ENCODE data around the gene MRAP2.
"Not testable (repeated sequence)": the region's sequence is repeated elsewhere in the genome, so short reads cannot be mapped to it uniquely, and the experiment has no call there.

MRAP2 gene

DNA sequence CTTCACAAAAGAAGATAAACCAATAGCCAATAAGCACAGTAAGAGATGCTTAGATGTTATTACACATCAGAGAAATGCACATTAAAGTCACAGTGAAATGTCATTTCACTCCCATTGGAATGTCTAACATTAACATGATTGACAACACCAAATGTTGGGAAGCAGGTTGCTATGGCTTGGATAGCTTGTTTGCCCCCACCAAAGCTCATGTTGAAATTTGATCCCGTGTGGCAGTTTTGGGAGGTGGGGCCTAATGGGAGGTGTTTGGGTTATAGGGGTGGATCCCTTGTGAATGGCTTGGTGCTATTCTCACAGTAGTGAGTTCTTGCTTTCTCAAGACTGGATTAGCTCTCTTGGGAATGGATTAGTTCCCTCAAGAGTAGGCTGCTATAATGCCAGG lies 44.8 kb downstream of the MRAP2 start:
- no peak for DNase-seq

DNA sequence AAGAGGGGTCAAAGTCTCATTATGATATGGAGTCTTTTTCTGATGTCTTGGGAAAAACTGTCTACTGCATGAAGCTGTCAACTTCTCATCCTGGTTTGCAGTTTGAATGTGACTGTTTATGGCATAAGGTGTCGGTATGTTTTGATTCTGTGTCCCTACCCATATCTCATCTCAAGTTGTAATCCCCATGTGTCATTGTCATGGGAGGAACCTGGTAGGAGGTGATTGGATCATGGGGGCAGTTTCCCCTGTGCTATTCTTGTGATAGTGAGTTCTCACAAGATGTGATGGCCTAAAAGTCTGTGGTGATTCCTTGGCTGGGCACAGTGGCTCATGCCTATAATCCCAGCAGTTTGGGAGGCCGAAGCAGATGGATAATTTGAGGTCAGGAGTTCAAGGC lies 47.6 kb downstream of the MRAP2 start:
- no peak for DNase-seq

DNA sequence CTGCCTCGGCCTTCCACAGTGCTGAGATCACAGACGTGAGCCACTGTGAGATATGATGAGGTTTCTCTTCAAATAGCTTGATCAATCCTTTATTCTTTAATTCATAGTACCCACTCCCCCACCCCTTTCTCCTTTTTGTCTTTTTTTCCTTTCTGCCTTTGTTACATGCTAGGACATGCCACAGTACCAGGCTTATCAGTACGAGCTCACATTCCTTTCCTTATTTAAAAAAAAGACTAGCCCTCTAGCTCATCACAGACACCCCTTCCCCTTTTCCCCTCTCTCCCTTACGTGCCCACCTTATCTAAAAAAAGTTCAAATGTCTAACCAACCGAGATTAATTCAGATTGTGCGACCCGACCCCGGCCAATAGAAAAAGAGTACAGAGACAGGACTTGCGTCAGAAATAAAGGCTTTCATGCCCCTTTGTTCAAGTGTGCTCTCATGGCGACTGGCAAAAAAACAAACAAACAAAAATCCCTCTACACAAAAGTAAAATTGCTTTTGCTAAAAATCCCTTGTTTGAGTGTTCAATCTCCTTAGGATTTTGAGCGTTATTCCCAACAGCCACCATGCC lies 49.2 kb downstream of the MRAP2 start:
- DNase-seq: no peak

DNA sequence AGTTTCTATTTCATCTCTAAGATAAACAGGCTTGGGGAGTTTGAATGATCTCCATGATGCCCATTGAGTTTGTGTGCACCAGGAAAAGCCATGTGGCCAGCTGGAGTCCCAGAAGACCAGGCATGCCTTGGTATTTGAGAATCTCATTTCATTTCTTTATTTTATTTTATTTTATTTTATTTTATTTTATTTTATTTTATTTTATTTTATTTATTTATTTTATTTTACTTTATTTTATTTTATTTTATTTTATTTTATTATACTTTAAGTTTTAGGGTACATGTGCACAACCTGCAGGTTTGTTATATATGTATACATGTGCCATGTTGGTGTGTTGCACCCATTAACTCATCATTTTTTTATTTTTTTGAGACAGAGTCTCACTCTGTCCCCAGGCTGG lies 51.1 kb downstream of the MRAP2 start:
- not testable (repeated sequence) for DNase-seq

DNA sequence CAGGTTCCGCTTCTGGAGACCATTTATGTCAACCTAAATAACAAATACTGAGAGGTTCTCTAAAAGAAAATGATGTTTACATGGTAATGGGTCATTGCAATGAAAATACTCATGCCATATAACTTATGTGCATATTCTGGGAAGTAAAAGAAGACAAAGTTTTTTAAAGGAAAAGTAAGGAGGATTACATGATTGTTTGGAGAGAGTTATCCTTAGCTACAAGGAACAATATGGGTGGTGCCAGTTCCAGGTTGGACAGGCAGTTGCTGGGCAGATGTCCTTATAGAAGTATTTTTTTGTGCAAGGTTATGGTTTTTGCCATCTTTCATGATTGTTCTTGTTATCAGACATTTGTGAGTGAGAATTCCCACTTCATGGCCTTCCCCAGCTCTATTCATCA lies 52.5 kb downstream of the MRAP2 start:
- DNase-seq: no peak

DNA sequence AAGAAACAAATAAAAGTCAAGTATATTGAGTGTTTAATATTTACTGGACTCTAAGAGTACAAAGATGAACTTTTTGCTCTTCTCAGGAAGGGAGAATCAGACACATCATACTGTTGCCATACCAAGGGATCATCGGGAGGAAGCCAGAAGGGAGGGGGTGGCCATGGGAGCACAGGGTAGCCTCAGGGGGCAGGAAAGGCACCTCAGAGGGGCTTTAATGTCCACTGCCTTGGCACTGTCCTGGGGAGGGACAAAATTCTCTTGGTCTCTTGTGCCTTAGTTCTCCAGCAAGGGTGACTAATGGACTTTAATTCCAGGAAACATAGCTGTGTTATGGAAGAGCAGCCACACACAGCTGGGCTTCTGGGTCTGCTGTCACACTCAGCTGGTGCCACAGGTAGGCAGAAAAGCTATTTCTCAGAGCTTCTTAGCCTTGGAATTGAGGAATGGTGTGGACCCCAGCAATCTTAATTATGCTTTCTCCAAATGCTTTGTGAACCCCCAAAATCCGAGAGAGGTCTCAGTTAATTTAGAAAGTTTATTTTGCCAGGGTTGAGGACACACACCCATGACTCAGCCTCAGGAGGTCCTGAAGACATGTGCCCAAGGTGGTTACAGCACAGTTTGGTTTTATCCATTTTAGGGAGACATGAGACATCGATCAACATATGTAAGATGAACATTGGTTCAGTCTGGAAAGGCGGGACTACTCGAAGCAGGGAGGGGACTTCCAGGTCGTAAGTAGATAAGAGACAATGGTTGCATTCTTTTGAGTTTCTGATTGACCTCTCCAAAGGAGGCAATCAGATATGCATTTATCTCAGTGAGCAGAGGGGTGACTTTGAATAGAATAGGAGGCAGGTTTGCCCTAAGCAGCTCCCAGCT lies 53.2 kb downstream of the MRAP2 start:
- DNase-seq: no peak

DNA sequence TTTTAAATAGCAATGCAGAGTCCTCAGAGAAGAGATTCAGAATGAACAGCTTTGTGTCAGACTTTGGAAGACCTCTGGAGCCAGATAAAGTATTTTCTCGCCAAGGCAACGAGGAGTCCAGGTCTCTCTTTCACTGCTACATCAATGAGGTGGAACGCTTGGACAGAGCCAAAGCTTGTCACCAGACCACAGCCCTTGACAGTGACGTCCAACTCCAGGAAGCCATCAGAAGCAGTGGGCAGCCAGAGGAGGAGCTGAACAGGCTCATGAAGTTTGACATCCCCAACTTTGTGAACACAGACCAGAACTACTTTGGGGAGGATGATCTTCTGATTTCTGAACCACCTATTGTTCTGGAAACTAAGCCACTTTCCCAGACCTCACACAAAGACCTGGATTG lies 55.5 kb downstream of the MRAP2 start:
- no peak for DNase-seq

DNA sequence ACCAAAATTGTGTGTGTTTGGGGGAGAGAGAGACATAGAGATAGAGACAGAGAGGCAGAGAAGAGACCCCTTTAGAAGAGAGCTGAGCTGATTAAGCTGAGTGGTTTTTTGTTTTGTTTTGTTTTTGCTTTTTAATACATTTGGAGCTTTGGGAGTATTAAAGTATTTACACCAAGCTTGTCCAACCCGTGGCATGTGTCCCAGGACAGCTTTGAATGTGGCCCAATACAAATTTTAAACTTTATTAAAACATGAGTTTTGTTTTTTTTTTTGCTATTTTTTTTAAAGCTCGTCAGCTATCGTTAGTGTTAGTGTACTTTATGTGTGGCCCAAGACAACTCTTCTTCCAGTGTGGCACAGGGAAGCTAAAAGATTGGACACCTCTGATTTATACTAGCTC lies 56.0 kb downstream of the MRAP2 start:
- DNase-seq: no peak

DNA sequence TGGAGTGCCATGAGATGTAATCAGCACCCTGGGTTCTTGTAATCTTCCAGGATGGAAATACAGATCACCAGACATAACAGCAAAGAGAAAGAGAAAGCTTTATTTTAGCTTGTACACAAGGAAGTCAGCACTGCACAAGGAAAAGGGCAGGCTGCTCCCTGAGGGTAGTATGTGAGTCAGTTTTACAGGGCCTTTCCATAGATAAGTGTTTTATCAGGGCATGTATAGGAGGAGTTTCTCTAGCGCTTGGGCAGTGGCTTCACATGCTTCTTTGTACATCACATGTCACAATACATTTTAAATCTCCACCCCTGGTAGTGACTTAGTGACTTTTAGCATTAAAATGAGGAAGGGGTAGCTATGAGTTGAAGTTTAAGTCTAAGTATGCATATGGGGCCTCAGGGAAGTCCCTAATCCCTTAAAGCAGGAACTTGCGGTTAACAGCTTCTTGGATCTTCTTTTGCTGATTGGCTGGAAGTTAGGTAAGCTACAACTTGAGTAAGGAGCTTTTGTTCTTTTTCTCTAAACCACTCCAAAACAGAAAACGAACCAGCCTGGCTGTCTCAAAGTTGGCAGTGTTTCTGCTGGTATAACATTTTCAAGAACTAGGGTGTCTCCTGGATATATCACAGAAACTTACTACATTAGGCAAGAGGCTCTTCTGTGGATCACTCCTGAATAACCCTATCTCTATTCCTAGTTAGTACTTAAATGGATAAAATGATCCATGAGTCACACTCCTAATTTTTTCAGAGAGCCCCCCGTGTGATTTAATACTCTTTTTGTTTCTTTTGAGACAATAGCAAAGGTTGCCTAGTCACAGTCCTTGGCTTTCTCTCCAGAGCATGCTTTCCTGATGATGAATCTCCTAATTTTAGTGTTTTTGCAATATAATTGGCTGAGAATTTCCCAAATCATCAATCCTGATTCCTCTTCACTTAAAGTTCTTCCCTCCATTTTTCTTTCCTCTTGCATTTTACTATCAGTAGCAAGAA lies 60.2 kb downstream of the MRAP2 start:
- no peak for DNase-seq

DNA sequence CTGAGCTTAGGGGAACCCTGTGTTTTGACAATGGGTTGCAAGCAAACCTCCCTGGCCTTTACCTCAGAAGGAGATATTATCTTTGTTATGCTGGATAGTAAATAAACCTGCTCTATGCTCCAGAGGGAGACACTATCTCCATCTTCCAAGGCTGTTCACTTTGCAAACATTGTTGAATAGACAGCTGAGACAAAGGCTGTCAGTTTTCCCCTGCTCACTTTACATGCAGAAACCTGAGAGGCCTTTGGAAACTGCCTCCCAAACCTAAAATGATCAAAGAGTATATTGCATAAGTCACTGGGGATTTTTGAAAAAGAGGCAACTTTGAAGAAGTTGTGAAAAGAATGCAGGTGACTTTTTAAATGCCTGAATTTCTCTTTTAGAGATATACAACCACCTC lies 61.6 kb downstream of the MRAP2 start:
- no peak for DNase-seq

DNA sequence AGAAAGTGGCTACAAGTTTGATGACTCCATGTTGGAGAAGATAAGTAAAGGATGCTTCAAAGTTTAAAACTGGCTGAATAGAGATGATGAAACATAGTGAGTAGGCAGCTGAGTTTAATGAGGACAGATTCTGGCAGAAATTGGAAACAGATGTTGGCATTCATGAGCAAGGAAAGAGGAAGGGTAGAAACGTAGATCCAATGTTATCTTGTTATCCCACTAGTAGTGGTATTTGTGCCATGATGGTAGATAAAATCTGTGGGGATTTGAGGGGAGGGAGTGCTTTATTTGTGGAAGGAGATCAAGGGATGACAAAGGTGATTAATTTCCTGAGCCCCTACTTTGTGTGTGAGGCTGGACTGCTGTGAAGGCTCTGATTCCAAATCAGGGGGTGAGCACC lies 69.5 kb downstream of the MRAP2 start:
- DNase-seq: no peak

DNA sequence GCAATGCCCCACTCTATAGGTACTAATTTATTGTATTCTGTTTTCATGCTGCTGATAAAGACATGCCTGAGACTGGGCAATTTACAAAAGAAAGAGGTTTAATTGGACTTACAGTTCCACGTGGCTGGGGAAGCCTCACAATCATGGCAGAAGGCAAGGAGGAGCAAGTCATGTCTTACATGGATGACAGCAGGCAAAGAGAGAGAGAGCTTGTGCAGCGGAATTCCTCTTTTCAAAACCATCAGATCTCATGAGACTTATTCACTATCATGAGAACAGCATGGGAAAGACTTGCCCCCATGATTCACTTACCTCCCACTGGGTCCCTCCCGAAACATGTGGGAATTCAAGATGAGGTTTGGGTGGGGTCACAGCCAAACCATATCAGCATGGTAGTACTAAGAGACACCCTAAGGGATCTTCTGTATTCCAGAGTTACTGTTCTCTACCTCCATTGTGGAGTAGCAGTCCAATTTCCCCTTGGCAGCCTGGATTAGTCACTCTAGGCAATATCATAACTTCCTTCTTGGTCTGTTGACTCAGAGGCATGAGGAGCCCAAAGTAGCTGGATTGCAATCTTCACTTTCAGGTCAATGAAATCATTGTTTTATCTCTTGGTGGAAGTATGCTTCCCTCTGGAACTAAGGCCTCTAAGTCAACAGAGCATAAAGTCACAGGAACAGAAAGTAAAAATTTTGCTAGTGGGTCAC lies 71.8 kb downstream of the MRAP2 start:
- DNase-seq: not testable (repeated sequence)

DNA sequence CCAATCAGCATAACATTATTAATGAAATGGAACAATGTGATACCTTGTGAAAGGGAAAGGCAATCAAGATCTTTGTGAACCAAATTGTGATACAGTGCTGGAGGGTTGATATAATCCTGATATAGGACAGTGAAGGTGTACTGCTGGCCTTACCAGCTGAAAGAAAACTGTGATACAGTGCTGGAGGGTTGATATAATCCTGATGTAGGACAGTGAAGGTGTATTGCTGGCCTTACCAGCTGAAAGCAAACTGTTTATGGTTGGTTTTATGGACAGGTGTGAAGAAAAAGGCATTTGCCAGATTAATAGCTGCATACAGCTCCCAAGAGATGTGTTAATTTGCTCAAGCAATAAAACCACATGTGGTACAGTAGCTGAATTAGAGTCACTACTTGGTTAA lies 73.9 kb downstream of the MRAP2 start:
- no peak for DNase-seq

DNA sequence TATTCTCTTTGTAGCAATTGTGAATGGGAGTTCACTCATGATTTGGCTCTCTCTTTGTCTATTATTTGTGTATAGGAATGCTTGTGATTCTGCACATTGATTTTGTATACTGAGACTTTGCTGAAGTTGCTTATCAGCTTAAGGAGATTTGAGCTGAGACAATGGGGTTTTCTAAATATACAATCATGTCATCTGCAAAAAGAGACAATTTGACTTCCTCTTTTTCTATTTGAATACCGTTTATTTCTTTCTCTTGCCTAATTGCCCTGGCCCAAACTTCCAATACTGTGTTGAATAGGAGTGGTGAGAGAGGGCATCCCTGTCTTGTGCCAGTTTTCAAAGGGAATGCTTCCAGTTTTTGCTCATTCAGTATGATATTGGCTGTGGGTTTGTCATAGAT lies 77.8 kb downstream of the MRAP2 start:
- not testable (repeated sequence) for DNase-seq

DNA sequence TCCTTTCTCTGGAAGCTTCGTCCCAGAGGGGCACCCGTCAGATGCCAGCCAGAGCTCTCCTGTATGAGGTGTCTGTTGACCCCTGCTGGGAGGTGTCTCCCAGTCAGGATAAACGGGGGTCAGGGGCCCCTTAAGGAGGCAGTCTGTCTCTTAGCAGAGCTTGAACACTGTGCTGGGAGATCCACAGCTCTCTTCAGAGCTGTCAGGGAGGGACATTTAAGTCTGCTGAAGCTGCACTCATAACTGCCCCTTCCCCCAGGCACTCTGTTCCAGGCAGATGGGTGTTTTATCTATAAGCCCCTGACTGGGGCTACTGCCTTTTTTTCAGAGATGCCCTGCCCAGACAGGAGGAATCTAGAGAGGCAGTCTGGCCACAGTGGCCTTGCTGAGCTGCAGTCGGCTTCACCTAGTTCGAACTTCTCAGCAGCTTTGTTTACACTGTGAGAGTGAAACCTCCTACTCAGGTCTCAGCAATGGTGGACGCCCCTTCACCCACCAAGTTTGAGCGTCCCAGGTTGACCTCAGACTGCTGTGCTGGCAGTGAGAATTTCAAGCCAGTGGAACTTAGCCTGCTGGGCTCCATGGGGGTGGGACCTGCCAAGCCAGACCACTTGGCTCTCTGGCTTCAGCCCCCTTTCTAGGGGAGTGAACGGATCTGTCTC lies 81.5 kb downstream of the MRAP2 start:
- DNase-seq: not testable (repeated sequence)

DNA sequence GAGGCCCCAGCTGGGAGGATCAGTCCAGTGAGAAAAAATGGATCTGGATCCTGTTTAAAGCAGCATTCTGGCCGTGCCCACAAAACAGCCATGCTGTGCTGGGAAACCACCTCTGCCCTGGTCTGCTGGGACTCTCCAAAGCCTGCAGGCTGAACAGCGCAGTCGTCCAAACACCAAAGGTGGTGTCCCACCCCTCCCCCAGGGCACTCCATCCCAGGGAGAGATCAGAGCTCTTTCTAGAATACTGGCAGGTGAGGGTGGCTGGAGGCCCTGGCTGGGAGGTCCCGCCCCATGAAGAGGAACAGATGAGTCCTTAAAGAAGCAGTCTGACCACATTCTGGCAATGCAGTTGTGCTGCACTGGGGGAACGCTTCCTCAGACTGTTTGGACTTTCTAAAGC lies 84.6 kb downstream of the MRAP2 start:
- no peak for DNase-seq

DNA sequence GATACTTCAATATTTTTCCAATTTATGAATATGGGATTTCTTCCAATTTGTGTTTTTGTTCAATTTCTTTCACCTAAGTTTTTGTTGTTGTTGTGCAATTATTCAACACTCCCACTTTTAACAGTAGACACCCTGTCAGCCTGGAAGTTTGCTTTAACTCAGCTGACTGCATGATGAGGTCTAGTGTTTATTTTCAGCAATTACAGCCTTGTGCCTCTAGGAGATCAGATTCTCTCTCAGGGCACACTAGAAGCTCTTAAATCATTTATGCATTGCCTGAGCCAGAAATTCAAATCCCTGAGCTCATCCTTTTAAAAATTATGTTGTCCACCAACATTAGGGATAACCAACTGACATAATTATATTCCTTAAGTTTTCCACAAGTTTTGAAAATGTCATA lies 85.7 kb downstream of the MRAP2 start:
- no peak for DNase-seq

DNA sequence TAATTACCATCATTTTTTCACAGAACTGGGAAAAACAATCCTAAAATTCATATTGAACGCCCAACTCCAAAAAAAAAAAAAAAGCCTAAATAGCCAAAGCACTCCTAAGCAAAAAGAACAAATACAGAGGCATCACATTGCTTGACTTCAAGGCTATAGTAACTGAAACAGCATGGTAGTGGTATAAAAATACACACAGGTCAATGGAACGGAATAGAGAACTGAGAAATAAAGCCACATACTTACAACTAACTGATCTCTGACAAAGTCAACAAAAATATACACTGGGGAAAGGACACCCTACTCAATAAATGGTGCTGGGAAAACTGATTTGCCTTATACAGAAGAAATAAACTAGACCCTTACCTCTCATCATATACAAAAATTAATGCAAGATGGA lies 89.6 kb downstream of the MRAP2 start:
- DNase-seq: no peak

DNA sequence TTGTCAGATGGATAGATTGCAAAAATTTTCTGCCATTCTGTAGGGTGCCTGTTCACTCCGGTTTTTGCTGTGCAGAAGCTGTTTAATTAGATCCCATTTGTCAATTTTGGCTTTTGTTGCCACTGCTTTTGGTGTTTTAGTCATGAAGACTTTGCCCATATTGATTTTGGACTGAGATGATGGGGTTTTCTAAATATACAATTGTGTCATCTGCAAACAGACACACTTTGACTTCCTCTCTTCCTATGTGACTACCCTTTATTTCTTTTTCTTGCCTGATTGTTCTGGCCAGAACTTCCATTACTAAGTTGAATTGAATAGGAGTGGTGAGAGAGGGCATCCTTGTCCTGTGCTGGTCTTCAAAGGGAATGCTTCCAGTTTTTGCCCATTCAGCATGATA lies 96.0 kb downstream of the MRAP2 start:
- not testable (repeated sequence) for DNase-seq

DNA sequence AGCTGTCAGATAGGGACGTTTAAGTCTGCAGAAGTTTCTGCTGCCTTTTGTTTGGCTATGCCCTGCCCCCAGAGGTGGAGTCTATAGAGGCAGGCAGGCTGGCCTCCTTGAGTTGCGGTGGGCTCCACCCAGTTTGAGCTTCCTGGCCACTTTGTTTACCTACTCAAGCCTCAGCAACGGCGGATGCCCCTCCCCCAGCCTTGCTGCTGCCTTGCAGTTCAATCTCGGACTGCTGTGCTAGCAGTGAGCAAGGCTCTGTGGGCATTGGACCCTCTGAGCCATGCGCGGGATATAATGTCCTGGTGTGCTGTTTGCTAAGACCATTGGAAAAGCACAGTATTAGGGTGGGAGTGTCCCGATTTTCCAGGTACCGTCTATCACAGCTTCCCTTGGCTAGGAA lies 99.8 kb downstream of the MRAP2 start:
- not testable (repeated sequence) for DNase-seq

DNA sequence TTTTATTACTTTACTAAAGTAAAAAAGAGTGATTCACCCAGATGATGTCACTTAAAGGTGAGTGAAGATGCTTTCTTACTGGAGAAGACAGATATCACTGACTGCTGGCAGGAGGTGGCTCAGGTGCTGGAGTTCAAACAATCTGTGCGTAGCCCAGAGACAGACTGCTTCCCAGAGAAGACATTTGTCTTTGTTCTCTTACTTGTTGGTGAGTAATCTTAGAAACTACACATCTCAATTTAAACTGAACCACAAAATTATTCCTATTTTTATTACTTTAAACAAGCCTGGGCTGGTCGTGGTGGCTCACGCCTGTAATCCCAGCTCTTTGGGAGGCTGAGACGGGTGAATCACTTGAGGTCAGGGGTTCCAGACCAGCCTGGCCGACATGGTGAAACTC lies 101.7 kb downstream of the MRAP2 start:
- DNase-seq: no peak

DNA sequence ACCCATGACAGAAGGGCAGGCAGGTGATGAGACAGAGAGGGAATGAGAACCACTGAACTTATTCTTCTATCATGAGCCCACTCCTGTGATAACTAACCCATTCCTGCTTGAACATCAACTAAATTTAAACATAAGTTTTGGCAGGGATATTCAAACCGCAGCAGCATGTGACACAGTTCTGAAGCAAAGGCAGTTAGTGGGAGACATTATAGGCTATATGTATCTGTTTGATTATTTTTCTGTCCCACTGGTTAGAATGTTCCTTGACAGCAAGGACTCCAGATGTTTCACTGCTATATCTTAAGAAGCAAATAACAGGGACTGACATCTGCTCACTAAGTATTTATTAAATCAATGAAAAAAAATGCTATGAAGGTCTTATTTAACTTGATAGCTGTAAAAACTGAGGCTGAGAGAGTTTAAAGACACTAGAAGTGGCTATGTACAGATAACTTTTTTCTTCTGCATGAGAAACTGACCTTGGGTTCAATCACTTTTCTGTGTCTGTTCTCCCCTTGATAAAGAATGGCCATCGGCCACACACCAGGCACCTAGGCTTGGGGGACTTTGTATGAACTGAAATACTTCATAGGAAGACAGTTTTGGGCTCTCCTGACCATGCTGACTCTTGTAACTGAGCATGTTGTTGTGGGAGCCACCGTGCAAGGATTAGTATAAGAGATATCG lies 102.9 kb downstream of the MRAP2 start:
- no peak for DNase-seq

Data from stimulated activated CD4-positive, alpha-beta T cell treated with anti-CD3 and anti-CD28 coated beads, Interleukin-4, amount 100 ng/mL, for 1 hour (primary cell).